Neural crest cell (in vitro differentiated cells): ENCODE measurements around the gene MYO16. TPM values are rescaled to one million over a fixed set of nuclear protein-coding genes. Genes with fewer than 3 reads are reported as not detected.
A peak's percentile ranks its signal among the peaks of the same experiment; 100 is the strongest.

Experiments used
- DNase-seq: peaks from one replicate; pipeline ENCODE4 v3.0.0; 2021; ENCODE audit warnings: low read depth, mixed read lengths, low spot score
- H3K27ac Mint-ChIP-seq: one replicate; pipeline ENCODE4 v1.8.0; 2021; ENCODE audit warnings: mild to moderate bottlenecking, mixed read lengths; ENCODE audit not compliant: unreplicated experiment
- H3K27me3 Mint-ChIP-seq: 2 replicates; pipeline ENCODE4 v1.8.0; 2021; ENCODE audit warnings: low read depth, mild to moderate bottlenecking, mixed read lengths
- H3K36me3 Mint-ChIP-seq: 2 replicates; pipeline ENCODE4 v1.8.0; 2021; ENCODE audit warnings: low read depth, mild to moderate bottlenecking, mixed read lengths
- H3K4me1 Mint-ChIP-seq: 2 replicates; pipeline ENCODE4 v1.8.0; 2021; ENCODE audit warnings: mixed read lengths
- H3K4me3 Mint-ChIP-seq: one replicate; pipeline ENCODE4 v1.8.0; 2021; ENCODE audit warnings: mild to moderate bottlenecking, mixed read lengths
- H3K9me3 Mint-ChIP-seq: 2 replicates; pipeline ENCODE4 v1.8.0; 2021; ENCODE audit warnings: mixed read lengths
- total RNA-seq: library from RNA; stranded (reverse); gene quantifications from 2 replicates; pipeline ENCODE4 v1.2.1, GENCODE V29; 2021
- TF ChIP-seq, protein P1 (sequence below): fragments of 200-600 bp; sonication (generic); conservative IDR thresholded peaks from 2 replicates; pipeline ENCODE4 v1.5.0; 2021; ENCODE audit warnings: antibody characterized with exemption, mild to moderate bottlenecking

Gene MYO16
- total RNA-seq, 1 donor from 2014 or later = 3.3 TPM

DNA sequence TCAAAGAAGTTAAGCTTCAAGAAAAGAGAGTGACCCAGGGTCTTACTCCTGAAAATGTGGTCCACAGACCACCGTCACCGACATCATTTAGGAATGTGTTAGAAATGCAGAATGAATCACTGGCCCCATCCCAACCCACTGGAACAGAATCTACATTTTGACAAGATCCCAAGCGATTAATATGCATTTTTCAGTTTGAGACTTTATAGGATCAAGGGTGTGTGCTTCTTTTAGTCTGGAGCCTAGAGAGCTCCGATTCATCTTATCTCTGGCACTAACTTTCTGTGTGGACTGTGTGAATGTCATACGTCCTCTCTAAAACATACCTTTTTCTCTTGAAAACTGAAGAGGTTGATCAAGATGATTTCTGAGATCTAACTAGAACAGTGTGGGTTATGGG lies 484.8 kb downstream of the MYO16 start:
- Mint-ChIP-seq H3K4me1 (peaks cover 8% of the 10 kb centered on the region), H3K27me3 (no peaks in the 10 kb centered on the region), H3K4me3 (no peak overlapping the region), H3K9me3 (peaks cover 4% of the 10 kb centered on the region), H3K27ac (no peak overlapping the region), H3K36me3 (no peaks in the 10 kb centered on the region)
- DNase-seq = no peak
- TF ChIP-seq, protein P1, sequence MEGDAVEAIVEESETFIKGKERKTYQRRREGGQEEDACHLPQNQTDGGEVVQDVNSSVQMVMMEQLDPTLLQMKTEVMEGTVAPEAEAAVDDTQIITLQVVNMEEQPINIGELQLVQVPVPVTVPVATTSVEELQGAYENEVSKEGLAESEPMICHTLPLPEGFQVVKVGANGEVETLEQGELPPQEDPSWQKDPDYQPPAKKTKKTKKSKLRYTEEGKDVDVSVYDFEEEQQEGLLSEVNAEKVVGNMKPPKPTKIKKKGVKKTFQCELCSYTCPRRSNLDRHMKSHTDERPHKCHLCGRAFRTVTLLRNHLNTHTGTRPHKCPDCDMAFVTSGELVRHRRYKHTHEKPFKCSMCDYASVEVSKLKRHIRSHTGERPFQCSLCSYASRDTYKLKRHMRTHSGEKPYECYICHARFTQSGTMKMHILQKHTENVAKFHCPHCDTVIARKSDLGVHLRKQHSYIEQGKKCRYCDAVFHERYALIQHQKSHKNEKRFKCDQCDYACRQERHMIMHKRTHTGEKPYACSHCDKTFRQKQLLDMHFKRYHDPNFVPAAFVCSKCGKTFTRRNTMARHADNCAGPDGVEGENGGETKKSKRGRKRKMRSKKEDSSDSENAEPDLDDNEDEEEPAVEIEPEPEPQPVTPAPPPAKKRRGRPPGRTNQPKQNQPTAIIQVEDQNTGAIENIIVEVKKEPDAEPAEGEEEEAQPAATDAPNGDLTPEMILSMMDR = no peak

DNA sequence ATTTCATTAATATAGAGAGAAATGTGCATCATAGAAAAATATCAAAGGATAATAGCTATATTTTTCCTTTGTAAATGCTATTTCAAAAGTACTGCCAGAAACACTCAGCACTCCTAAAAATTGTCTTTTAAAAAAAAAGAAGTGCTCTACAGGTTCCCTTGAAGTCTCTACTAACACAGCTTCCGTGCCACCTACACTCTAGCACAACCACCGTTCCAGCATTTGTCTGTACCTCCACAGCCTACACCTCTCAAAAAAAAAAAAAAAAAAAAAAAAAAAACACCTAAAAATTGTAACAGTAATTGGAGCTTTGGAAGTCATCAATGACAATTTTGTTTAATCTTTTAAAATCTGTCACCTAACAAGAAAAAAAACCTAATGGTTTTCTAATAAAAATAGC lies 485.6 kb downstream of the MYO16 start:
- Mint-ChIP-seq H3K27ac (no peak overlapping the region), H3K4me3 (no peak overlapping the region), H3K36me3 (no peaks in the 10 kb centered on the region), H3K4me1 (peaks cover 8% of the 10 kb centered on the region), H3K9me3 (peaks cover 4% of the 10 kb centered on the region), H3K27me3 (no peaks in the 10 kb centered on the region)
- no peak for DNase-seq
- TF ChIP-seq, protein P1 = no peak

DNA sequence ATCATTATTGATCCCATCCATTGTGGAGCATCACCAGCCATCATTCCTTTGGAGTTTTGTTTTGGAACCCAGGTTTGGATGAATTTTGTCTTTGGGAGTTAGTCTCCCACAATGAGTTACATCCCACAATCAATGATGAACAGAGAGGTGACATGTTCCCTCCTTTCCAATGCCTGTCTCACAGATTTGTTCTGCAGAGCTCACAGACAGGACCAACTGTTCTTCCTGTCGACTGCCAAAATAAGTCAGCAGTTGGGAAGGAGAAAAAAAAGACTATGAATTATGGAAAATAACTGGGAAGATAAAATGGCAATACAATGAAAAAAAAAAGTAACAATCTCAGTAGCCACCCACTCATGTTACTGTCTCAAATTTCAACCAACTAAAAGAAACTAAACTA lies 489.1 kb downstream of the MYO16 start:
- TF ChIP-seq, protein P1 = no peak
- H3K9me3 Mint-ChIP-seq = peaks cover 4% of the 10 kb centered on the region
- no peaks in the 10 kb centered on the region for H3K27me3 Mint-ChIP-seq
- peaks cover 5% of the 10 kb centered on the region for H3K4me1 Mint-ChIP-seq
- DNase-seq = no peak
- H3K27ac Mint-ChIP-seq = no peak overlapping the region
- H3K4me3 Mint-ChIP-seq = no peak overlapping the region
- no peaks in the 10 kb centered on the region for H3K36me3 Mint-ChIP-seq

GRCh38 chr13:109119896-109120295 lies 490.5 kb downstream of the MYO16 start:
- Mint-ChIP-seq H3K4me1 (peaks cover 16% of the 10 kb centered on the region), H3K4me3 (no peak overlapping the region), H3K27ac (no peak overlapping the region), H3K27me3 (no peaks in the 10 kb centered on the region), H3K9me3 (peaks cover 4% of the 10 kb centered on the region), H3K36me3 (no peaks in the 10 kb centered on the region)
- TF ChIP-seq, protein P1 = no peak
- DNase-seq = no peak

- peaks cover 4% of the 10 kb centered on the region for H3K9me3 Mint-ChIP-seq
- no peak for DNase-seq
- H3K36me3 Mint-ChIP-seq = no peaks in the 10 kb centered on the region
- TF ChIP-seq, protein P1 = no peak
- no peak overlapping the region for H3K4me3 Mint-ChIP-seq
- no peaks in the 10 kb centered on the region for H3K27me3 Mint-ChIP-seq
- no peak overlapping the region for H3K27ac Mint-ChIP-seq
- H3K4me1 Mint-ChIP-seq = peaks cover 26% of the 10 kb centered on the region
Measured at GRCh38 chr13:109121826-109122225, 492.4 kb downstream of the MYO16 start.

GRCh38 chr13:109123971-109124370 lies 494.6 kb downstream of the MYO16 start:
- Mint-ChIP-seq H3K36me3 (no peaks in the 10 kb centered on the region), H3K9me3 (no peaks in the 10 kb centered on the region), H3K4me1 (peaks cover 29% of the 10 kb centered on the region), H3K27me3 (no peaks in the 10 kb centered on the region), H3K27ac (peak overlapping the region; percentile 68), H3K4me3 (no peak overlapping the region)
- DNase-seq = no peak
- TF ChIP-seq, protein P1 = no peak
